BLaER1 treated with 17β-estradiol and CSF1 and Interleukin-3, amounts not matched to agents 10 nM and 100 nM (cell line): ENCODE results near the gene PTPRN.
A peak's percentile ranks its signal among the peaks of the same experiment; 100 is the strongest.

ENCODE experiments used
- H3K27ac ChIP-seq, 11 experiments: shearing (Covaris generic); formaldehyde crosslinking; 2 replicates each; pipeline ENCODE4 v1.8.1; 2022
- H3K27me3 ChIP-seq, 11 experiments: shearing (Covaris generic); formaldehyde crosslinking; 2 replicates each; pipeline ENCODE4 v1.8.1; 2022
- H3K36me3 ChIP-seq, 11 experiments: shearing (Covaris generic); formaldehyde crosslinking; 2 replicates each; pipeline ENCODE4 v1.8.1; 2022
- H3K4me1 ChIP-seq, 10 experiments: shearing (Covaris generic); formaldehyde crosslinking; 2 replicates each; pipeline ENCODE4 v1.8.1; 2022
- H3K4me2 ChIP-seq, 11 experiments: shearing (Covaris generic); formaldehyde crosslinking; 2 replicates each; pipeline ENCODE4 v1.8.1; 2022
- H3K4me3 ChIP-seq, 10 experiments: shearing (Covaris generic); formaldehyde crosslinking; 2 replicates each; pipeline ENCODE4 v1.8.1; 2022
- H3K9ac ChIP-seq, 11 experiments: shearing (Covaris generic); formaldehyde crosslinking; 2 replicates each; pipeline ENCODE4 v1.8.1; 2022
- H3K9me3 ChIP-seq, 11 experiments: shearing (Covaris generic); formaldehyde crosslinking; replicated peaks in 1 of 11; 2 replicates each; pipeline ENCODE4 v1.8.1; 2022
- H4K20me1 ChIP-seq, 11 experiments: shearing (Covaris generic); formaldehyde crosslinking; 2 replicates each; pipeline ENCODE4 v1.8.1; 2022
- Cebpa-rat ChIP-seq, 11 experiments: shearing (Covaris generic); IDR thresholded peaks; 2 replicates each; pipeline ENCODE4 v1.8.1; 2022

The PTPRN gene

GRCh38 chr2:219344751-219345430, 35.7 kb upstream of the PTPRN start:
- Histone ChIP-seq H3K9ac (peak overlapping the region in 7 of 11 experiments; percentile 19 to 82 (median 73); a peak in 12 of 22 replicates), H3K36me3 (no peaks in the 10 kb centered on the region), H4K20me1 (no peaks in the 10 kb centered on the region), H3K4me2 (peak overlapping the region; percentile 29 to 93 (median 51); a peak in 21 of 22 replicates), H3K27ac (peak overlapping the region in 7 of 11 experiments; percentile 24 to 92 (median 84); a peak in 13 of 22 replicates), H3K4me1 (peaks cover 10 to 46% (median 19%) of the 10 kb centered on the region in 10 experiments), H3K27me3 (no peaks in the 10 kb centered on the region), H3K4me3 (peak overlapping the region in 4 of 10 experiments; percentile 31 to 39 (median 36); a peak in 5 of 20 replicates), H3K9me3 (no peaks in the 10 kb centered on the region)
- TF ChIP-seq Cebpa-rat (IDR thresholded peaks at IDR 0.05): no peak

GRCh38 chr2:219335373-219335786, 26.2 kb upstream of the PTPRN start:
- Histone ChIP-seq H3K27ac (peak overlapping the region in 2 of 11 experiments; percentile 74 to 82; a peak in 2 of 22 replicates), H4K20me1 (no peaks in the 10 kb centered on the region), H3K4me1 (peaks cover 0 to 26% (median 0%) of the 10 kb centered on the region in 10 experiments; a peak in 6 of 20 replicates), H3K36me3 (no peaks in the 10 kb centered on the region), H3K9ac (no peak overlapping the region), H3K27me3 (no peaks in the 10 kb centered on the region), H3K4me2 (peak overlapping the region in 2 of 11 experiments; percentile 61 to 74; a peak in 4 of 22 replicates), H3K4me3 (no peak overlapping the region), H3K9me3 (peaks cover 0 to 26% (median 0%) of the 10 kb centered on the region in 11 experiments; a peak in 7 of 22 replicates)
- no peak for TF ChIP-seq Cebpa-rat (IDR thresholded peaks at IDR 0.05)

DNA sequence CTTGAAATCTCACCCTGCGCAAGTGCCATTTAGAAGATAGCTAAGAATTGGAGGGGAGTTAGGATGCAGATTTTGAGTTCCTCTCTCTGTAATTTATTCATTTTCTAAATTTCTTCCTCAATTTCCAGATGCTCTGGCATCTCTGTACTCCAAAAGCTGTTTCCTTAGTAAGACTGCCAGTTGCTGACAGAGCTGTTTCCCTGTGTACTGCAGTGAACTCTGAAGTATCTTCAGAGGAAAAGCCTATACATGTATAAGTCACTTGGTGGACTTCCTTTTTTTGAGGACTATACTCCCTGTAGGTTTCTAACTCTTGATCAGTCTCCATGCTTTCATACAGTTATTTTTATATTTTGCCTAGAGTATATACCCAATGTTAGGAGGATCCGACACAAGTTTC, 24.9 kb upstream of the PTPRN start:
- H4K20me1 ChIP-seq: no peaks in the 10 kb centered on the region
- H3K27me3 ChIP-seq: no peaks in the 10 kb centered on the region
- H3K9ac ChIP-seq: peak overlapping the region in 2 of 11 experiments; percentile 40 to 49; a peak in 2 of 22 replicates

DNA sequence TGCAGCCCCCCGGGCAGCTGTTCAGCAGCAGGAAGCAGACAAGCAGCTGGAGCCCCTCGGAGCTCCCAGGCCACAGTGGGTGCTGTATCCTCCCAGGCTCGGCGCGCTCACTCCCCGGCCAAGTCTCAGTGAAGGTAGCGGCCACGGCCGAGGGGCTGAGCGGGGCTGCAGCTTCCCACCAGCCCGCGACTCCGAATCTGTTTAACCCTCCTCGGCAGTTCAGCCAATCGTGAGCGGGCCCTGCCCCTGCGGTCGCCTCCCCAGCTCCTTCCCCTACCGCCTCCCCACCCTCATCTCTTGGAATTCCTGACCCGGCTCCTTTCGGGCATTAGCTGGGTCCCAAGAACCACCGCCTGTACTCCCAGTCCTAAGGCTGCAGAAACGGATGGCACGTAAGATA, 23.3 kb upstream of the PTPRN start, which contains the start of gene RESP18:
TSS of gene RESP18 (minus strand) at position 203 of the 400 bp plus-strand sequence.
- no peaks in the 10 kb centered on the region for H3K36me3 ChIP-seq
- peaks cover 0 to 28% (median 0%) of the 10 kb centered on the region in 10 experiments; a peak in 6 of 20 replicates for H3K4me1 ChIP-seq
- no peaks in the 10 kb centered on the region; a peak in 1 of 22 replicates for H4K20me1 ChIP-seq
- TF ChIP-seq Cebpa-rat (IDR thresholded peaks at IDR 0.05): no peak
- H3K9me3 ChIP-seq: peaks cover 0 to 26% (median 0%) of the 10 kb centered on the region in 11 experiments; a peak in 7 of 22 replicates
- H3K27ac ChIP-seq: peak within 1 kb of the TSS in 3 of 11 experiments; percentile 15 to 74 (median 39); a peak in 3 of 22 replicates
- no peak within 1 kb of the TSS for H3K4me3 ChIP-seq
- peak within 1 kb of the TSS in 1 of 11 experiments; percentile 22; a peak in 1 of 22 replicates for H3K9ac ChIP-seq
- H3K4me2 ChIP-seq: peak within 1 kb of the TSS in 3 of 11 experiments; percentile 16 to 73 (median 47); a peak in 5 of 22 replicates
- no peaks in the 10 kb centered on the region for H3K27me3 ChIP-seq

More for the DNA sequence above, 24.9 kb upstream of the PTPRN start:
- Histone ChIP-seq H3K4me2 (peak overlapping the region in 3 of 11 experiments; percentile 19 to 74 (median 61); a peak in 5 of 22 replicates), H3K4me1 (peaks cover 0 to 26% (median 0%) of the 10 kb centered on the region in 10 experiments; a peak in 6 of 20 replicates), H3K9me3 (peaks cover 0 to 26% (median 0%) of the 10 kb centered on the region in 11 experiments; a peak in 7 of 22 replicates), H3K27ac (peak overlapping the region in 3 of 11 experiments; percentile 26 to 82 (median 74); a peak in 5 of 22 replicates), H3K36me3 (no peaks in the 10 kb centered on the region), H3K4me3 (no peak overlapping the region)
- no peak for TF ChIP-seq Cebpa-rat (IDR thresholded peaks at IDR 0.05)

- TF ChIP-seq Cebpa-rat (IDR thresholded peaks at IDR 0.05): no peak
- H3K4me3 ChIP-seq: no peak overlapping the region
- no peaks in the 10 kb centered on the region; a peak in 1 of 22 replicates for H4K20me1 ChIP-seq
- H3K27me3 ChIP-seq: no peaks in the 10 kb centered on the region
- no peak overlapping the region for H3K9ac ChIP-seq
- peaks cover 0 to 17% (median 0%) of the 10 kb centered on the region in 11 experiments; a peak in 7 of 22 replicates for H3K9me3 ChIP-seq
- no peak overlapping the region for H3K27ac ChIP-seq
- peaks cover 0 to 36% (median 0%) of the 10 kb centered on the region in 10 experiments; a peak in 6 of 20 replicates for H3K4me1 ChIP-seq
- no peak overlapping the region for H3K4me2 ChIP-seq
- H3K36me3 ChIP-seq: no peaks in the 10 kb centered on the region
These were observed 22.5 kb upstream of the PTPRN start for GRCh38 chr2:219331560-219332213.

DNA sequence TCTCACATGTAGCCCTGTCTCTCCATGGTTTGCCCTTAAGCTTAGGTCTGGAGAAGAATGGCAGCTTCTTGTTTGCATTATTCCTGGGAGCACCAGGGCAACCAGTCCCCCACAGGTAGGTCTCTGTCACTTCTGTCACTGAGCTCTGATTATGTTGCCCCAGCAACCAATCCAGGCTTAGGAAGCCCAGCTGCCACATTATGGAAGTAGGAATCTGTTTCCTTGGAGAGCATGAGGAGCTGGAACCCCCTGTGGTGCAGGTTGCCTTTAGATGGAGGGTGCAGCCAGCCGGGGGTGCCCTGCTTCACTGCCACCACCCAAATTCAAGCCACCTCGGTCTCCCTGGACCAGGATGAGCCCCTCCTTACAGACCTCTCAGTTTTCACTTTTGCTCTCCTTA, 18.5 kb upstream of the PTPRN start:
- H3K4me2 ChIP-seq: peak overlapping the region in 2 of 11 experiments; percentile 13 to 74; a peak in 3 of 22 replicates
- H4K20me1 ChIP-seq: no peaks in the 10 kb centered on the region; a peak in 1 of 22 replicates
- no peaks in the 10 kb centered on the region for H3K9me3 ChIP-seq
- no peaks in the 10 kb centered on the region for H3K36me3 ChIP-seq
- no peak overlapping the region for H3K9ac ChIP-seq
- no peaks in the 10 kb centered on the region for H3K27me3 ChIP-seq
- H3K4me1 ChIP-seq: peaks cover 0 to 45% (median 0%) of the 10 kb centered on the region in 10 experiments; a peak in 4 of 20 replicates
- no peak for TF ChIP-seq Cebpa-rat (IDR thresholded peaks at IDR 0.05)
- H3K27ac ChIP-seq: no peak overlapping the region
- H3K4me3 ChIP-seq: no peak overlapping the region

GRCh38 chr2:219325657-219326315, 16.6 kb upstream of the PTPRN start:
- no peak overlapping the region for H3K4me3 ChIP-seq
- no peaks in the 10 kb centered on the region for H3K36me3 ChIP-seq
- no peak for TF ChIP-seq Cebpa-rat (IDR thresholded peaks at IDR 0.05)
- no peaks in the 10 kb centered on the region; a peak in 1 of 22 replicates for H4K20me1 ChIP-seq
- H3K9ac ChIP-seq: no peak overlapping the region
- peak overlapping the region in 1 of 11 experiments; percentile 36; a peak in 2 of 22 replicates for H3K27ac ChIP-seq
- peaks cover 5 to 54% (median 9%) of the 10 kb centered on the region in 10 experiments; a peak in 19 of 20 replicates for H3K4me1 ChIP-seq
- peaks cover 0 to 4% (median 0%) of the 10 kb centered on the region in 11 experiments; a peak in 1 of 22 replicates for H3K27me3 ChIP-seq
- no peaks in the 10 kb centered on the region for H3K9me3 ChIP-seq
- peak overlapping the region in 2 of 11 experiments; percentile 63 to 74; a peak in 4 of 22 replicates for H3K4me2 ChIP-seq

DNA sequence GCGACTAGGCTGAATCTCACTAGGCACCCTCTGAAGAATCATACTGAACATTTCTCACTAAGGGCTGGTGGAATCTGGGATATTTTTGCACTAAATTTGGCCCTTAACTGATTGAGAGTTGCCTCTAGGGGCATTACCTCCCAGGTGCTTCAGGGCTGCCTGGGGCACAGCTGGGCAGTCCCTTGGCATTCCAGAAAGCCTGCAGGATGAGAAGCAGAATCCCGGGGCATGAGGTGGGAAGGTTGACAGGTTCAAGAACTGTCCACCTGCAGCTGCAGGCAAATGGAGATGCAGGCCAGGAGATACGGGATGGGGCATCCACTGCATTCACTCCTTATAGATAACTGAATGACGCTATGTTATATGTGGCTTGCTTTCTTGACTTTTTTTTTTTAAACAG, 15.9 kb upstream of the PTPRN start:
- TF ChIP-seq Cebpa-rat (IDR thresholded peaks at IDR 0.05): no peak
- Histone ChIP-seq H3K4me3 (no peak overlapping the region), H3K27ac (no peak overlapping the region), H3K9ac (no peak overlapping the region), H3K4me1 (peaks cover 11 to 60% (median 16%) of the 10 kb centered on the region in 10 experiments; a peak in 19 of 20 replicates), H3K9me3 (no peaks in the 10 kb centered on the region), H4K20me1 (no peaks in the 10 kb centered on the region; a peak in 1 of 22 replicates), H3K36me3 (no peaks in the 10 kb centered on the region), H3K27me3 (peaks cover 0 to 4% (median 0%) of the 10 kb centered on the region in 11 experiments; a peak in 1 of 22 replicates), H3K4me2 (peak overlapping the region in 2 of 11 experiments; percentile 63 to 74; a peak in 4 of 22 replicates)
